DOHH2 (cell line): Measurements from ENCODE around the gene RASGRP3.

ENCODE experiments used
- H3F3A ChIP-seq: fragments of 200-600 bp; sonication (generic), shearing (Covaris generic); 2 replicates; pipeline ENCODE4 v1.6.0; 2016; ENCODE audit warnings: antibody characterized with exemption, mild to moderate bottlenecking; ENCODE audit not compliant: control insufficient read depth, insufficient read depth
- H3K27ac ChIP-seq: fragments of 200-600 bp; sonication (generic); 2 replicates; pipeline ENCODE4 v1.5.1; 2014; ENCODE audit warnings: low read depth, mild to moderate bottlenecking, low read length, moderate library complexity
- H3K27me3 ChIP-seq: fragments of 200-600 bp; sonication (generic); 2 replicates; pipeline ENCODE4 v1.6.1; 2014; ENCODE audit warnings: mild to moderate bottlenecking, low read length, mixed read lengths; ENCODE audit not compliant: control insufficient read depth
- H3K36me3 ChIP-seq: fragments of 200-600 bp; sonication (generic); 2 replicates; pipeline ENCODE4 v1.6.1; 2014; ENCODE audit warnings: mild to moderate bottlenecking, low read length, moderate library complexity, mixed read lengths; ENCODE audit not compliant: control insufficient read depth
- H3K4me1 ChIP-seq: fragments of 200-600 bp; sonication (generic); 2 replicates; pipeline ENCODE4 v1.6.1; 2014; ENCODE audit warnings: mild to moderate bottlenecking, low read length, mixed read lengths; ENCODE audit not compliant: control insufficient read depth
- H3K4me2 ChIP-seq: fragments of 200-600 bp; sonication (generic); 2 replicates; pipeline ENCODE4 v1.6.0; 2014; ENCODE audit warnings: mild to moderate bottlenecking, low read length, moderate library complexity
- H3K4me3 ChIP-seq: fragments of 200-600 bp; sonication (generic); 2 replicates; pipeline ENCODE4 v1.5.1; 2014; ENCODE audit warnings: mild to moderate bottlenecking, low read length, mixed read lengths
- H3K79me2 ChIP-seq: fragments of 200-600 bp; sonication (generic); 2 replicates; pipeline ENCODE4 v1.6.1; 2014; ENCODE audit warnings: mild to moderate bottlenecking, low read length, mixed read lengths; ENCODE audit not compliant: control insufficient read depth
- H3K9me2 ChIP-seq: fragments of 200-600 bp; sonication (generic); replicated peaks from 2 replicates; pipeline ENCODE4 v1.6.1; 2014; ENCODE audit warnings: mild to moderate bottlenecking, low read length, mixed read lengths; ENCODE audit not compliant: control insufficient read depth
- H3K9me3 ChIP-seq: fragments of 200-600 bp; sonication (generic); 2 replicates; pipeline ENCODE4 v1.6.1; 2014; ENCODE audit warnings: antibody characterized with exemption, low read length, mixed read lengths; ENCODE audit not compliant: control insufficient read depth, insufficient read depth
- H4K20me1 ChIP-seq: fragments of 200-600 bp; sonication (generic); 2 replicates; pipeline ENCODE4 v1.6.0; 2014; ENCODE audit warnings: low read depth, mild to moderate bottlenecking, antibody characterized with exemption, low read length, moderate library complexity; ENCODE audit not compliant: control insufficient read depth, insufficient read depth
- CTCF ChIP-seq: fragments of 200-600 bp; sonication (generic); IDR thresholded peaks from one replicate; pipeline ENCODE4 v1.5.1; 2014; ENCODE audit warnings: antibody characterized with exemption, mild to moderate bottlenecking, low read depth, low read length; ENCODE audit not compliant: poor library complexity, severe bottlenecking
- EZH2phosphoT487 ChIP-seq: fragments of 200-600 bp; sonication (generic); IDR thresholded peaks from 2 replicates; pipeline ENCODE4 v1.6.1; 2017; ENCODE audit warnings: borderline replicate concordance, mild to moderate bottlenecking, antibody characterized with exemption, low read length, moderate library complexity, mixed read lengths

Gene RASGRP3

GRCh38 chr2:33476131-33476792 is at the start of gene RASGRP3:
TSS of gene RASGRP3 (plus strand) at chr2:33476649. CDS start at chr2:33515137, 38,488 bp downstream.
- Histone ChIP-seq H3K36me3 (peaks cover 38% of the 10 kb centered on the region), H3F3A (peaks cover 22% of the 10 kb centered on the region), H3K4me2 (peak within 1 kb of the TSS; percentile 65), H3K4me1 (peaks cover 37% of the 10 kb centered on the region), H3K9me3 (no peaks in the 10 kb centered on the region), H3K27ac (peak within 1 kb of the TSS; percentile 87), H3K9me2 (no peaks in the 10 kb centered on the region), H3K4me3 (peak within 1 kb of the TSS; percentile 99), H3K27me3 (no peaks in the 10 kb centered on the region), H4K20me1 (no peaks in the 10 kb centered on the region), H3K79me2 (peaks cover 48% of the 10 kb centered on the region)
- TF ChIP-seq EZH2phosphoT487 (no peak), CTCF (no peak)

GRCh38 chr2:33426666-33427231 is 49.7 kb upstream of the RASGRP3 start:
- H3F3A ChIP-seq, result no peaks in the 10 kb centered on the region
- no peaks in the 10 kb centered on the region for H3K4me1 ChIP-seq
- TF ChIP-seq EZH2phosphoT487 (no peak), CTCF (no peak)
- H3K27ac ChIP-seq, result no peak overlapping the region
- no peaks in the 10 kb centered on the region for H3K9me2 ChIP-seq
- H3K36me3 ChIP-seq, result no peaks in the 10 kb centered on the region
- H3K4me3 ChIP-seq, result no peak overlapping the region
- H4K20me1 ChIP-seq, result no peaks in the 10 kb centered on the region
- H3K9me3 ChIP-seq, result no peaks in the 10 kb centered on the region
- no peak overlapping the region for H3K4me2 ChIP-seq
- no peaks in the 10 kb centered on the region for H3K79me2 ChIP-seq
- H3K27me3 ChIP-seq, result no peaks in the 10 kb centered on the region

- no peak for TF ChIP-seq EZH2phosphoT487
- TF ChIP-seq CTCF, result no peak
- no peak overlapping the region for H3K27ac ChIP-seq
- H3K79me2 ChIP-seq, result no peaks in the 10 kb centered on the region
- no peaks in the 10 kb centered on the region for H3K27me3 ChIP-seq
- H3K4me1 ChIP-seq, result no peaks in the 10 kb centered on the region
- H3K9me2 ChIP-seq, result no peaks in the 10 kb centered on the region
- no peak overlapping the region for H3K4me2 ChIP-seq
- H3K9me3 ChIP-seq, result no peaks in the 10 kb centered on the region
- no peaks in the 10 kb centered on the region for H3K36me3 ChIP-seq
- no peak overlapping the region for H3K4me3 ChIP-seq
- H3F3A ChIP-seq, result no peaks in the 10 kb centered on the region
- no peaks in the 10 kb centered on the region for H4K20me1 ChIP-seq
These were observed 46.4 kb upstream of the RASGRP3 start for GRCh38 chr2:33430077-33430476.
